Measurements from ENCODE around the gene MRPL50.

DNA sequence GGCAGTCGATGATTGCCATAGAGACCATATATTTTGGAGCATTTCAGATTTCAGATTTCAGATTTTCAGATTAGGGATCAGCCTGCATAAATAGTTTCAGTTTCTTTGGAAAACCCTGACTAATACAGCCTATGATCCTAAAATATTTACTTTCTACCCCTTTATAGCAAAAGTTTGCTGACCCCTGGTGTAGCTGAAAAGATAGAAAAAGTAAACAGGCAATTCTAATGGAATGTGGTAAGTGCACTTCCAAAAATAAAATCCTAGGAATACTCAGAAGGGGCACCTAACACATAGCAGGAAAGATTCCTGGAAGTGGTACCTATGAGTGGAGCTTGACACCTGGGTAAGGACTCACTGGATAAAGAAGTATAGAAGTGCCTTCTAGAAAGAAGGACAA is 48.1 kb downstream of the MRPL50 start:
- TF ChIP-seq POLR2A (IDR thresholded peaks at IDR 0.05) = no peak
- TF ChIP-seq, protein P1, sequence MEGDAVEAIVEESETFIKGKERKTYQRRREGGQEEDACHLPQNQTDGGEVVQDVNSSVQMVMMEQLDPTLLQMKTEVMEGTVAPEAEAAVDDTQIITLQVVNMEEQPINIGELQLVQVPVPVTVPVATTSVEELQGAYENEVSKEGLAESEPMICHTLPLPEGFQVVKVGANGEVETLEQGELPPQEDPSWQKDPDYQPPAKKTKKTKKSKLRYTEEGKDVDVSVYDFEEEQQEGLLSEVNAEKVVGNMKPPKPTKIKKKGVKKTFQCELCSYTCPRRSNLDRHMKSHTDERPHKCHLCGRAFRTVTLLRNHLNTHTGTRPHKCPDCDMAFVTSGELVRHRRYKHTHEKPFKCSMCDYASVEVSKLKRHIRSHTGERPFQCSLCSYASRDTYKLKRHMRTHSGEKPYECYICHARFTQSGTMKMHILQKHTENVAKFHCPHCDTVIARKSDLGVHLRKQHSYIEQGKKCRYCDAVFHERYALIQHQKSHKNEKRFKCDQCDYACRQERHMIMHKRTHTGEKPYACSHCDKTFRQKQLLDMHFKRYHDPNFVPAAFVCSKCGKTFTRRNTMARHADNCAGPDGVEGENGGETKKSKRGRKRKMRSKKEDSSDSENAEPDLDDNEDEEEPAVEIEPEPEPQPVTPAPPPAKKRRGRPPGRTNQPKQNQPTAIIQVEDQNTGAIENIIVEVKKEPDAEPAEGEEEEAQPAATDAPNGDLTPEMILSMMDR (IDR thresholded peaks at IDR 0.05) = no peak
